Choroid plexus epithelial cell (primary cell): Measurements from ENCODE around the gene SELENOP.

Experiments
- DNase-seq: peaks from one replicate; pipeline ENCODE4 v3.0.0-alpha.2; 2010; ENCODE audit warnings: low read depth
- H3K4me3 ChIP-seq: 2 replicates; pipeline ENCODE4 v1.5.1; 2011; ENCODE audit warnings: low read depth, mild to moderate bottlenecking, control low read depth, low read length, moderate library complexity
- CTCF ChIP-seq: conservative IDR thresholded peaks from 2 replicates; pipeline ENCODE4 v1.5.1; 2011; ENCODE audit warnings: low read depth, mild to moderate bottlenecking, control low read depth, inconsistent platforms, low read length, moderate library complexity

SELENOP gene

GRCh38 chr5:42811591-42812446 lies at the start of gene SELENOP:
SELENOP (minus strand) TSS chr5:42811892; CDS start chr5:42808353, 3,539 bp downstream.
- no peak for TF ChIP-seq CTCF
- H3K4me3 ChIP-seq: peak within 1 kb of the TSS; percentile 32
- peak; percentile 84 for DNase-seq

GRCh38 chr5:42858687-42859086 lies 47.0 kb upstream of the SELENOP start:
- TF ChIP-seq CTCF: no peak
- no peak for DNase-seq
- no peak overlapping the region for H3K4me3 ChIP-seq

GRCh38 chr5:42858031-42858643 lies 46.4 kb upstream of the SELENOP start:
- no peak overlapping the region for H3K4me3 ChIP-seq
- no peak for DNase-seq
- no peak for TF ChIP-seq CTCF

- no peak for TF ChIP-seq CTCF
- no peak overlapping the region for H3K4me3 ChIP-seq
- DNase-seq: no peak
Observed at GRCh38 chr5:42855811-42856210, 44.1 kb upstream of the SELENOP start.

GRCh38 chr5:42855386-42855785 lies 43.7 kb upstream of the SELENOP start:
- no peak overlapping the region for H3K4me3 ChIP-seq
- no peak for DNase-seq
- no peak for TF ChIP-seq CTCF

GRCh38 chr5:42854795-42855194 lies 43.1 kb upstream of the SELENOP start:
- no peak for TF ChIP-seq CTCF
- no peak for DNase-seq
- no peak overlapping the region for H3K4me3 ChIP-seq

GRCh38 chr5:42852826-42853225 lies 41.1 kb upstream of the SELENOP start:
- no peak for TF ChIP-seq CTCF
- DNase-seq: no peak
- H3K4me3 ChIP-seq: no peak overlapping the region
